GM12865 (cell line): ENCODE data around the gene DEDD2.

Source experiments
- DNase-seq: peaks from one replicate; pipeline ENCODE4 v3.0.0; 2010; ENCODE audit warnings: low read depth
- H3K4me3 ChIP-seq: 2 replicates; pipeline ENCODE4 v1.5.1; 2011; ENCODE audit warnings: mild to moderate bottlenecking, low read depth, low read length, control low read depth
- CTCF ChIP-seq: IDR thresholded peaks from 2 replicates; pipeline ENCODE4 v1.5.1; 2011; ENCODE audit warnings: low read length, control low read depth, low read depth, inconsistent platforms; ENCODE audit not compliant: insufficient read depth; ENCODE audit errors: missing control alignments

Gene DEDD2

DNA sequence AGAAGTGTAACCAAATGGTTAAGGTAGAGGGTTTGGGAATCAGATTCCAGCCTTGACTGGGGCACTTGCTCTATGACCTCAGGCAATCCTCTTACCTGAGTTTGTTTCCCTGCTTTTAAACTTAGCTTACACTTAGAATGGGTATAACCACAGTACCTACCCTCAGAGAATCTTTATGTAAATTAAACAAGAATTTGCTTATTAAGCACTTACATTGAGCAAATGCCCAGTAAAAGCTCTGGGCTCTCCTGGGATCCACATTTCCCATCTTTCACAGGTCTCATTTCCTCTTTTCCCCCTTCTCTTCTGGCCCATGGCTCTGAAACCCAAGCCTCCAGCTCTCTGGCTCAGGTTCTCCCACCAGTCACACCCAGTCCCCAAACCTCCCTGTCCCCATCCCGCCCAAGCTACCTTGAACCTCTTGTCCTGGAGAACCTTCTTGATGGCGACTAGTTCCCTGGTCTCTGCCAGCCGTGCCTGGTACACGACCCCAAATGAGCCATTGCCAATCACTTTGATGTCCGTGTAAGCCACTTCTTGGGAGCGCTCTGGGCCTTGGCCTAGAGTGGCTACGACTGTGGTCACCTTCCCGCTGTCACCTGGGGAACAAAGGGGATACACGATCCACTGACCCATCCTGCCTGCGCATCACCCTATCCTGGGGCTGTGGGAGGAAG lies 22.2 kb upstream of the DEDD2 start:
- no peak for DNase-seq
- no peak for TF ChIP-seq CTCF
- H3K4me3 ChIP-seq = no peak overlapping the region

GRCh38 chr19:42235181-42235580 lies 17.7 kb upstream of the DEDD2 start:
- TF ChIP-seq CTCF = no peak
- no peak overlapping the region for H3K4me3 ChIP-seq
- no peak for DNase-seq

- DNase-seq = no peak
- H3K4me3 ChIP-seq = no peak overlapping the region
- TF ChIP-seq CTCF = no peak
Observed at GRCh38 chr19:42234364-42234763, 16.9 kb upstream of the DEDD2 start.

DNA sequence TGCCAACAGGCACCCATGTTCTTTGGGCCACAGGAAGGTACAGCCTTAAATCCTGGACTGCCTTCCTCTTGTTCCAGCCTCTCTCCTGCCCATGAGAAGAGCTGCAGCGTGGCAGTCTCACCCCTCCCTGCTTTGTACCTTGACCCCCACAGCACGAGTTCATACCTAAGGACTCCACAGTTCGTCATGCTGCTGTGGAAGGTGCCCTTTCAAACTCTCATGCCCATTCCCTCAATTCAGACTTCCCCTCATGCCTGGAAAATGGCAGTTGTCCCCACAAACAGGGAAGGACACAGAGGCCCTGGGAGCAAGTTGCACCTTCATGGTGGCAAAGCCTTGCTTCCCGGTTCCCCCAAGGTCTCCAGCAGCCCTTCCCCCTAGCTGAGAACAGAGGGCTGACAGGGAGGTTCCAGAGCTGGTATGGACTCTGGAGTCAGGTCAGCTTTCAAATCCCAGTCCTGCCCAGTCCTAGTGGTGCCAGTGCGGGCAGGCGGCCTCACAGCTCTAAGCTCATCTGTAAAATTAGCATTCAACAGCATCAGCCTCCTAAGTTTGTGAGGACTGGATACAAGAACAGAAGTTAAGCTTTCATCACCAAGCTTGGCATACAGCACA lies 16.3 kb upstream of the DEDD2 start:
- DNase-seq = no peak
- H3K4me3 ChIP-seq = no peak overlapping the region
- TF ChIP-seq CTCF = no peak

- H3K4me3 ChIP-seq = no peak overlapping the region
- TF ChIP-seq CTCF = no peak
- no peak for DNase-seq
Observed at GRCh38 chr19:42233106-42233505, 15.6 kb upstream of the DEDD2 start.

- DNase-seq = no peak
- no peak for TF ChIP-seq CTCF
- no peak overlapping the region for H3K4me3 ChIP-seq
Observed at GRCh38 chr19:42232435-42232834, 15.0 kb upstream of the DEDD2 start.

GRCh38 chr19:42230571-42230970 lies 13.1 kb upstream of the DEDD2 start:
- no peak for DNase-seq
- no peak overlapping the region for H3K4me3 ChIP-seq
- no peak for TF ChIP-seq CTCF
